Measurements from ENCODE around the gene TNS3. TPM values are rescaled to one million over a fixed set of nuclear protein-coding genes. Genes with fewer than 3 reads are reported as not detected.

Gene TNS3
- polyA plus RNA-seq, 1 of the 3 experiments (the other 2 are of a cell fraction): 72.3 TPM

DNA sequence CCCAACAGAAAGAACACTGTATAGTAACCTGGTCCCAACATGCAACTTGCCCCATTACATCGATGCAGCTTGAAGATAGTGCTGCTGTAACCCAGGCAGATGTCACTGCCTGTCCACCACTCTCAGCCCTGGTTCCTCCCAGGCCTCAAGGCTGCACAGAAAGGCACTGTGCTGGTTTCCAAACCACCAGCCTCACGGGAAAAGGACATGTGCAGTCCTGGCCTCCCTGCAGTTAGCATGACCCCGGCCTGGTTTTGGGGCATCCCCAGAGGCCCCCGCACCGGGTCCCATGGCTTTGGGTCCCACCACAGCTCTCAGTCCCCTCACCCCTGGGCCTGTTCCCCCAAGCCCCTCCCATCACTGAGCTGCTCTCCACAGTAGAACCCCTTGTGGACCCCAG, 214.5 kb downstream of the TNS3 start:
- no peak for DNase-seq
- CTCF ChIA-PET: interaction anchor here (1.1 to 1.7 kb wide), 3 partner anchors 13 to 102 kb away, joined by 3 to 6 read pairs (median 4); no protein-coding TSS in a partner anchor
- Histone ChIP-seq H3F3A (replicated peaks; ENCODE audit: insufficient read depth) (peaks cover 3% of the 10 kb centered on the region), H3K9ac (no peak overlapping the region), H3K4me2 (no peak overlapping the region), H3K79me2 (ENCODE audit: insufficient read depth) (no peaks in the 10 kb centered on the region), H3K36me3 (replicated peaks in 1 of 2; ENCODE audit: control insufficient read depth in 1 of 2, insufficient read depth in 2 of 2, low read length in 1 of 2) (peaks cover 10 to 54% of the 10 kb centered on the region in 2 experiments), H3K4me1 (ENCODE audit: control insufficient read depth in 1 of 2, insufficient read depth in 2 of 2, low read depth in 1 of 2, low read length in 1 of 2) (peaks cover 0 to 8% of the 10 kb centered on the region in 2 experiments; a peak in 2 of 4 replicates), H4K20me1 (ENCODE audit: insufficient read depth) (peaks cover 40% of the 10 kb centered on the region), H3K9me2 (no peaks in the 10 kb centered on the region), H3K27ac (ENCODE audit: low read depth in 2 of 2, low read length in 1 of 2) (no peak overlapping the region), H3K4me3 (ENCODE audit: low read depth in 2 of 2, low read length in 1 of 2) (no peak overlapping the region), H3K9me3 (no peaks in the 10 kb centered on the region), H2AFZ (ENCODE audit: low read depth) (no peak overlapping the region), H3K27me3 (ENCODE audit: insufficient read depth) (no peaks in the 10 kb centered on the region)
- TF ChIP-seq SMC3 (IDR thresholded peaks at IDR 0.05; ENCODE audit: low read depth, low read length) (no peak), YY1 (IDR thresholded peaks at IDR 0.05; ENCODE audit: low read depth) (no peak), TAF1 (IDR thresholded peaks at IDR 0.05; ENCODE audit: borderline replicate concordance, low read depth, low read length) (no peak), JUND (IDR thresholded peaks at IDR 0.05) (no peak), SIN3A (IDR thresholded peaks at IDR 0.05; ENCODE audit: borderline replicate concordance, low read depth, low read length) (no peak), CHD2 (IDR thresholded peaks at IDR 0.05; ENCODE audit: low read length, partially characterized antibody) (no peak), MEF2A (IDR thresholded peaks at IDR 0.05; ENCODE audit: borderline replicate concordance, low read depth) (no peak), RXRA (IDR thresholded peaks at IDR 0.05; ENCODE audit: borderline replicate concordance, low read depth) (no peak)
- TF ChIP-seq, protein P1, sequence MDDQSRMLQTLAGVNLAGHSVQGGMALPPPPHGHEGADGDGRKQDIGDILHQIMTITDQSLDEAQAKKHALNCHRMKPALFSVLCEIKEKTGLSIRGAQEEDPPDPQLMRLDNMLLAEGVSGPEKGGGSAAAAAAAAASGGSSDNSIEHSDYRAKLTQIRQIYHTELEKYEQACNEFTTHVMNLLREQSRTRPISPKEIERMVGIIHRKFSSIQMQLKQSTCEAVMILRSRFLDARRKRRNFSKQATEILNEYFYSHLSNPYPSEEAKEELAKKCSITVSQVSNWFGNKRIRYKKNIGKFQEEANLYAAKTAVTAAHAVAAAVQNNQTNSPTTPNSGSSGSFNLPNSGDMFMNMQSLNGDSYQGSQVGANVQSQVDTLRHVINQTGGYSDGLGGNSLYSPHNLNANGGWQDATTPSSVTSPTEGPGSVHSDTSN (IDR thresholded peaks at IDR 0.05): no peak
- TF ChIP-seq, protein P2, sequence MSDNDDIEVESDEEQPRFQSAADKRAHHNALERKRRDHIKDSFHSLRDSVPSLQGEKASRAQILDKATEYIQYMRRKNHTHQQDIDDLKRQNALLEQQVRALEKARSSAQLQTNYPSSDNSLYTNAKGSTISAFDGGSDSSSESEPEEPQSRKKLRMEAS (IDR thresholded peaks at IDR 0.05; ENCODE audit: low read depth): no peak
- WGBS (ENCODE audit: low lambda C conversion rate): 68% methylated on average over 5 of the region's 5 CpGs
- POLR2A ChIA-PET: no interaction called here

DNA sequence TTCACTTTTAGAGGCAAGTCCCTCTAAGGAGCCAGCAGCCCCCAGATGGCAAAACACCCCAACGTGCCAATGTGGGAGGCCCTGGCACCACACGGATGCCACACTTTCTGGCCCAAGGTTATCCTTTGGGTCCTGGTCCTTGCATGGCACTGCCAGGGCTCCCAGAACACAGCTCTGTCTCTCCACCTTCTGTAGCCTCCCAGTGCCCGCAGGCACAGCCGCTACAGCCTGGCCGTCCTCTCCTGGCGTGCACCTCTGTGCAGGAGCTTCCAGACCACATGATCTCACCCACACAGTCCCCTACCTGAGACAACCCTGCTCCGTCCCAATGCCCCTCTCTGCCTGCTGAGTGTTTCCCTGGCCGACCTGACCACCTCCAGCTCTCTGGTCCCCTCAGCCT, 215.0 kb downstream of the TNS3 start:
- Histone ChIP-seq H3K27me3 (ENCODE audit: insufficient read depth) (no peaks in the 10 kb centered on the region), H3K27ac (ENCODE audit: low read depth in 2 of 2, low read length in 1 of 2) (no peak overlapping the region), H3F3A (replicated peaks; ENCODE audit: insufficient read depth) (peaks cover 3% of the 10 kb centered on the region), H2AFZ (ENCODE audit: low read depth) (no peak overlapping the region), H3K36me3 (replicated peaks in 1 of 2; ENCODE audit: control insufficient read depth in 1 of 2, insufficient read depth in 2 of 2, low read length in 1 of 2) (peaks cover 10 to 52% of the 10 kb centered on the region in 2 experiments), H3K9me2 (no peaks in the 10 kb centered on the region), H3K79me2 (ENCODE audit: insufficient read depth) (no peaks in the 10 kb centered on the region), H3K4me2 (no peak overlapping the region), H3K9ac (no peak overlapping the region), H4K20me1 (ENCODE audit: insufficient read depth) (peaks cover 44% of the 10 kb centered on the region), H3K4me1 (ENCODE audit: control insufficient read depth in 1 of 2, insufficient read depth in 2 of 2, low read depth in 1 of 2, low read length in 1 of 2) (peaks cover 2 to 4% of the 10 kb centered on the region in 2 experiments; a peak in 2 of 4 replicates), H3K4me3 (ENCODE audit: low read depth in 2 of 2, low read length in 1 of 2) (no peak overlapping the region), H3K9me3 (no peaks in the 10 kb centered on the region)
- CTCF ChIA-PET: interaction anchor here (1.1 kb wide), 1 partner anchor 17 kb away, joined by 3 read pairs; no protein-coding TSS in a partner anchor
- POLR2A ChIA-PET: no interaction called here
- TF ChIP-seq POLR2AphosphoS5 (IDR thresholded peaks at IDR 0.05; ENCODE audit: low read depth, low read length) (no peak), TCF12 (IDR thresholded peaks at IDR 0.05) (no peak), FOXM1 (IDR thresholded peaks at IDR 0.05; ENCODE audit: low read depth) (no peak), RCOR1 (IDR thresholded peaks at IDR 0.05; ENCODE audit: low read length) (no peak), EZH2phosphoT487 (IDR thresholded peaks at IDR 0.05; ENCODE audit: borderline replicate concordance, low read depth) (no peak), GABPA (IDR thresholded peaks at IDR 0.05; ENCODE audit: low read depth) (no peak), TAF1 (IDR thresholded peaks at IDR 0.05; ENCODE audit: borderline replicate concordance, low read depth, low read length) (no peak)
- TF ChIP-seq, protein P2 (IDR thresholded peaks at IDR 0.05; ENCODE audit: low read depth): no peak
- WGBS (ENCODE audit: low lambda C conversion rate): 95% methylated on average over 8 of the region's 8 CpGs
- no peak for DNase-seq

Measured in SK-N-SH (cell line).